ENCODE results near the gene PIM1.

The PIM1 gene

GRCh38 chr6:37129566-37129965 is 40.4 kb upstream of the PIM1 start:
- 88 to 92% methylated on average over 2 of the region's 5 CpGs for WGBS, 2 experiments
- no peak overlapping the region for H3K27ac ChIP-seq (ENCODE audit: insufficient read depth, low read depth, low read length, poor library complexity, severe bottlenecking)
- peaks cover 37% of the 10 kb centered on the region for H3K4me1 ChIP-seq (ENCODE audit: control insufficient read depth, insufficient read depth, low read length)
- no peaks in the 10 kb centered on the region for H3K36me3 ChIP-seq (ENCODE audit: control insufficient read depth, insufficient read depth, low read length)
- no peaks in the 10 kb centered on the region for H3K9me3 ChIP-seq (ENCODE audit: control insufficient read depth, low read length)
- no peak overlapping the region for H3K4me3 ChIP-seq (ENCODE audit: insufficient read depth, low read depth, low read length)
- H3K27me3 ChIP-seq (ENCODE audit: control insufficient read depth, insufficient read depth, low read length, poor library complexity, severe bottlenecking): no peaks in the 10 kb centered on the region

- H3K36me3 ChIP-seq (ENCODE audit: control insufficient read depth, insufficient read depth, low read length): no peaks in the 10 kb centered on the region
- 83 to 86% methylated on average over 2 to 3 of the region's 3 CpGs for WGBS, 2 experiments
- no peak overlapping the region for H3K4me3 ChIP-seq (ENCODE audit: insufficient read depth, low read depth, low read length)
- peaks cover 37% of the 10 kb centered on the region for H3K4me1 ChIP-seq (ENCODE audit: control insufficient read depth, insufficient read depth, low read length)
- H3K9me3 ChIP-seq (ENCODE audit: control insufficient read depth, low read length): no peaks in the 10 kb centered on the region
- no peak overlapping the region for H3K27ac ChIP-seq (ENCODE audit: insufficient read depth, low read depth, low read length, poor library complexity, severe bottlenecking)
- H3K27me3 ChIP-seq (ENCODE audit: control insufficient read depth, insufficient read depth, low read length, poor library complexity, severe bottlenecking): no peaks in the 10 kb centered on the region
Measured at GRCh38 chr6:37130704-37131103, 39.2 kb upstream of the PIM1 start.

DNA sequence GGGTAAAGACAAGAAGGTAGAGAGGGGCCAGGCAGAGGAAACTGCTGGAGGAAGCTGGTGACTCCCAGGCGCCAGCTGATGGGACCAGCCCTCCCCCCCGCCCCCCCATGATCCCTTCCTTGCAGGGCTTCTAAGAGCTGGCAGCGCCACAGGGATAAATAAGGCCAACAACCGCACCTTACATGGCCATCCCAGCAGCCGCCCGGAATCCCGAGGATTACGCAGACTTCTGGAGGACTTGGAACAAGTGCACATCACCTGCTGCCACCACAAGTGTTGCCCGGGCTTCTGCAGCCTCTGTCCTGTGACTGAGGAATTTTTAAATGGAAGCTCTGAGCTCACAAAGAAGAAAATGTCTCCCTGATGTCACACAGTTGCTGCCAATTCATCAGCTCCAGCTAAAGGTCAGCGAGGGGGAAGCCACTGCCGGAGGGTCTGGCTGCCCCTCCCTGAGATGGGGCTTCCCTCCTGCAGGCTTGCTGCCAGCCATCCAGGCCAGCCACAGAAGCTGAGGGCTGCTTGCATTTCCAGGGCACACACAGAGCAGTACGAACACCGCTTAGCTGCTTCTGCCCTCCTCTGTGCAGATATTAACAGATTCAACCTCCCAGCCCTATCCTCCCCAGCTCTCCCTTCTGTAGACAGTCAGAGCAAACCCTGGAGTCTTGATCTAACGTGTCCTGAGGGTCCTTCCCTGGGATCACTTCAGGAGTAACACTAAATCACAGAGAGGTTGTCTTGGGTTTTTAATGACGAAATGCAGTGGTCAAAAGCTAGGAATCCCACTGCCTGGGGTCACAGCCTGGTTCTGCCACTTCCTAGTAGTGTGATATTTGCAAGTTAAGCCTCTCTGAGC is 38.6 kb upstream of the PIM1 start:
- no peaks in the 10 kb centered on the region for H3K27me3 ChIP-seq (ENCODE audit: control insufficient read depth, insufficient read depth, low read length, poor library complexity, severe bottlenecking)
- H3K9me3 ChIP-seq (ENCODE audit: control insufficient read depth, low read length): no peaks in the 10 kb centered on the region
- no peaks in the 10 kb centered on the region for H3K36me3 ChIP-seq (ENCODE audit: control insufficient read depth, insufficient read depth, low read length)
- peak overlapping the region; percentile 88 for H3K27ac ChIP-seq (ENCODE audit: insufficient read depth, low read depth, low read length, poor library complexity, severe bottlenecking)
- WGBS, 2 experiments: 66 to 68% methylated on average over 15 of the region's 15 CpGs
- H3K4me3 ChIP-seq (ENCODE audit: insufficient read depth, low read depth, low read length): no peak overlapping the region
- H3K4me1 ChIP-seq (ENCODE audit: control insufficient read depth, insufficient read depth, low read length): peaks cover 36% of the 10 kb centered on the region

DNA sequence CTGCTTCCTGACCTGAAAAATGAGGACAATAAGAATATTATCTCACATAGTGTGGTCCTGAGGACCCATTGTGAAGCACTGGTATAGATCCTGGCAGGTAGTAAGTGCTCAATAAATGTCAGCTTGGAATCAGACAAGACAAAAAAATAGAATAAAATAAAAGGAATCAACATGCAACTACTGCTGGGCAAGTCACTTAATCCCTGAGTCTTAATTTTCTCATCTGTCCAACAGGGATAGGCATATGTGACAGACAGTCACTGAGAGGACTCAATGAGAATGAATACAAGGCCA is 38.0 kb upstream of the PIM1 start:
- H3K27me3 ChIP-seq (ENCODE audit: control insufficient read depth, insufficient read depth, low read length, poor library complexity, severe bottlenecking): no peaks in the 10 kb centered on the region
- peaks cover 33% of the 10 kb centered on the region for H3K4me1 ChIP-seq (ENCODE audit: control insufficient read depth, insufficient read depth, low read length)
- no peaks in the 10 kb centered on the region for H3K36me3 ChIP-seq (ENCODE audit: control insufficient read depth, insufficient read depth, low read length)
- no peaks in the 10 kb centered on the region for H3K9me3 ChIP-seq (ENCODE audit: control insufficient read depth, low read length)
- H3K4me3 ChIP-seq (ENCODE audit: insufficient read depth, low read depth, low read length): no peak overlapping the region
- H3K27ac ChIP-seq (ENCODE audit: insufficient read depth, low read depth, low read length, poor library complexity, severe bottlenecking): peak overlapping the region; percentile 88

GRCh38 chr6:37134036-37134395 is 35.9 kb upstream of the PIM1 start:
- Histone ChIP-seq H3K4me3 (ENCODE audit: insufficient read depth, low read depth, low read length) (no peak overlapping the region), H3K36me3 (ENCODE audit: control insufficient read depth, insufficient read depth, low read length) (no peaks in the 10 kb centered on the region), H3K27me3 (ENCODE audit: control insufficient read depth, insufficient read depth, low read length, poor library complexity, severe bottlenecking) (no peaks in the 10 kb centered on the region), H3K27ac (ENCODE audit: insufficient read depth, low read depth, low read length, poor library complexity, severe bottlenecking) (no peak overlapping the region), H3K9me3 (ENCODE audit: control insufficient read depth, low read length) (no peaks in the 10 kb centered on the region), H3K4me1 (ENCODE audit: control insufficient read depth, insufficient read depth, low read length) (peaks cover 22% of the 10 kb centered on the region)
- WGBS, 2 experiments: 90 to 92% methylated on average over 8 of the region's 8 CpGs

GRCh38 chr6:37134396-37135191 is 35.4 kb upstream of the PIM1 start:
- Histone ChIP-seq H3K27ac (ENCODE audit: insufficient read depth, low read depth, low read length, poor library complexity, severe bottlenecking) (no peak overlapping the region), H3K4me3 (ENCODE audit: insufficient read depth, low read depth, low read length) (no peak overlapping the region), H3K4me1 (ENCODE audit: control insufficient read depth, insufficient read depth, low read length) (peaks cover 22% of the 10 kb centered on the region), H3K36me3 (ENCODE audit: control insufficient read depth, insufficient read depth, low read length) (no peaks in the 10 kb centered on the region), H3K9me3 (ENCODE audit: control insufficient read depth, low read length) (no peaks in the 10 kb centered on the region), H3K27me3 (ENCODE audit: control insufficient read depth, insufficient read depth, low read length, poor library complexity, severe bottlenecking) (no peaks in the 10 kb centered on the region)
- WGBS, 2 experiments: 74 to 76% methylated on average over 11 of the region's 11 CpGs

DNA sequence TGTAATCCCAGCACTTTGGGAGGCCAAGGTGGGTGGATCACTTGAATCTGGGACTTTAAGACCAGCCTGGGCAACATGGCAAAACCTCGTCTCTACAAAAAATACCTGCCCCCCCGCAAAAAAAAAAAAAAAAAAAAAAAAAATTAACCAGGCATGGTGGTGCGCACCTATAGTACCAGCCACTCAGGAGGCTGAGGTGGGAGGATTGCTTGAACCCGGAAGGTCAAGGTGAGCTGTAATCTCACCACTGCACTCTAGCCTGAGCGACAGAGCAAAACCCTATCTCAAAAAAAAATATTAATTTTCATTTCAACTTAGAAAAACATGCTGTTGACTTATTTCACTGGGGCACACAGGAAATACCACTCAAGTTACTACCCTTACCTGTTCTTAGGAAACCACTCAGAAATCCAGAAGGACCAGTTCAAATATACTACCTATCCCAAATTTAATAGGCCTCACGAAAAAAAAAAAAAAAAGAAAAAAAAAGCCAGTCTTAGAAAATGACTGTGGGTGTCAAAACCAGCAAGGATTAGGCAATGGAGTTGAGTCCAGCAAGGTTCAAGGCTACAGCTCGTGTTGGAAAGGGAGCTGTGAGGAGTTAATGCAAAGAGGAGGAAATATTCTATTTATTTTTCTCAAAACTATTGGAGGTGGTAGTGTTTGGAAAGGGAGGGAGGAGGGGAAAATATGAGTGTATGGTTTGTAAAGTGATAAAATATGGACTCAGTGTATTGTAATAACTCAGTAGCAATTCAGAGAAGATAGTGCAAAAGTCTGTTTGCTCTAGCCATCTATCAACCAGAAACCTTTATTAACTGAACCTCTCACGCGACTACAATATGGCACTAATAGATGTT is 33.9 kb upstream of the PIM1 start:
- no peaks in the 10 kb centered on the region for H3K36me3 ChIP-seq (ENCODE audit: control insufficient read depth, insufficient read depth, low read length)
- peaks cover 22% of the 10 kb centered on the region for H3K4me1 ChIP-seq (ENCODE audit: control insufficient read depth, insufficient read depth, low read length)
- peak overlapping the region; percentile 24 for H3K4me3 ChIP-seq (ENCODE audit: insufficient read depth, low read depth, low read length)
- H3K9me3 ChIP-seq (ENCODE audit: control insufficient read depth, low read length): no peaks in the 10 kb centered on the region
- H3K27me3 ChIP-seq (ENCODE audit: control insufficient read depth, insufficient read depth, low read length, poor library complexity, severe bottlenecking): no peaks in the 10 kb centered on the region
- 51 to 56% methylated on average over 5 to 9 of the region's 9 CpGs for WGBS, 2 experiments
- H3K27ac ChIP-seq (ENCODE audit: insufficient read depth, low read depth, low read length, poor library complexity, severe bottlenecking): peak overlapping the region; percentile 97

GRCh38 chr6:37136821-37137200 is 33.1 kb upstream of the PIM1 start:
- peaks cover 19% of the 10 kb centered on the region for H3K4me1 ChIP-seq (ENCODE audit: control insufficient read depth, insufficient read depth, low read length)
- H3K27me3 ChIP-seq (ENCODE audit: control insufficient read depth, insufficient read depth, low read length, poor library complexity, severe bottlenecking): no peaks in the 10 kb centered on the region
- H3K9me3 ChIP-seq (ENCODE audit: control insufficient read depth, low read length): no peaks in the 10 kb centered on the region
- H3K4me3 ChIP-seq (ENCODE audit: insufficient read depth, low read depth, low read length): peak overlapping the region; percentile 24
- 3 to 6% methylated on average over 6 to 7 of the region's 7 CpGs for WGBS, 2 experiments
- peak overlapping the region; percentile 97 for H3K27ac ChIP-seq (ENCODE audit: insufficient read depth, low read depth, low read length, poor library complexity, severe bottlenecking)
- no peaks in the 10 kb centered on the region for H3K36me3 ChIP-seq (ENCODE audit: control insufficient read depth, insufficient read depth, low read length)

DNA sequence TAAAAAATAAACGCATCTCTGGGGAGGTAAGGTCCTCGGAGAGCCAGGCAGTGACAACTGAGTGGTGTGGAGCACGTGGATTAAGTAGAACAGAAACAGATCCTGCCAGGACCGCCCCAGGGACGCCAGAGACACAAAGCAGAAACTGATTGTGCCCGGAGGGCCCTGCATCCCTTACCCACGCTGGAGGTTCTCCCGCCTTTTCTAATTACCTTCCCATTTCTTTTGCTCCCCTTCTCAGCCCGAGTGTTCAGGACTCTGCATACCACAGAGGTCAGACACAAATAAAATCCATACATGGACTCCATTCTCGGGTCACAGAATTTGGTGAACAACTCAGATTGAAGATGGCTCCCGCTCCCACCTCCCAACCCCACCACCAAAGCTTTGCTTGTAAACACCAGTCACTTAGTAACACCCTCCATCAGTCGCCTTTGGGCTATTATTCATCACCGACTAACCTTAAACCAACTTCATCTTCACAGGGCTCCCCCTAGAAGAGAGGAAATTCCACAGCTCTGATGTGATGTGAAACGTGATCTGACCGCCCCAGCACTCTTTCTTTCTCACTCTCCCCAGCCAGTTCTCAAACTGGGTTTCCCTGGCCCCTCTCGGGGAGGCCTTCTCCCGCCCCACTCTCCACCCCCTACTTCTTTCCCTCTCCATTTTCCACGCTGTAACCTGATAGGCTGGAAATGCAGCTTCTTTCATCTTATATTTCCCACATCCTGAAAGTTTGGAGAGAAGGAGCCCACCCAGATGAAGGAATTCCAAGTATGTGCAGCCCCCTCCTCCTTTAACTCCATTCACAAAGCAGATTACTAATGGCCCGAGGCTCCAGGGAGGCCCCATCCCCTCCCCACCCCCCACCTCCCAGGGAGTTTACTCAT is 32.5 kb upstream of the PIM1 start:
- 0% methylated on average over 19 of the region's 19 CpGs for WGBS, 2 experiments
- Histone ChIP-seq H3K9me3 (ENCODE audit: control insufficient read depth, low read length) (no peaks in the 10 kb centered on the region), H3K4me1 (ENCODE audit: control insufficient read depth, insufficient read depth, low read length) (peaks cover 23% of the 10 kb centered on the region), H3K27me3 (ENCODE audit: control insufficient read depth, insufficient read depth, low read length, poor library complexity, severe bottlenecking) (no peaks in the 10 kb centered on the region), H3K4me3 (ENCODE audit: insufficient read depth, low read depth, low read length) (peak overlapping the region; percentile 24), H3K36me3 (ENCODE audit: control insufficient read depth, insufficient read depth, low read length) (no peaks in the 10 kb centered on the region), H3K27ac (ENCODE audit: insufficient read depth, low read depth, low read length, poor library complexity, severe bottlenecking) (peak overlapping the region; percentile 97)
